Measurements from ENCODE around the gene LTN1. TPM values are rescaled to one million over a fixed set of nuclear protein-coding genes. Genes with fewer than 3 reads are reported as not detected.

The LTN1 gene
- total RNA-seq, 1 experiment from 2014 or later = 23.9 TPM

- peaks cover 4 to 58% (median 37%) of the 10 kb centered on the region in 3 experiments; a peak in 6 of 7 replicates for H3K36me3 Mint-ChIP-seq (ENCODE audit: insufficient read depth in 1 of 3, low read depth in 3 of 3)
- no peaks in the 10 kb centered on the region for H3K27me3 Mint-ChIP-seq (ENCODE audit: low read depth)
- H3K23ac ChIP-seq (ENCODE audit: insufficient read length, low read depth, low read length) = no peak overlapping the region
- H3K4me1 Mint-ChIP-seq = no peaks in the 10 kb centered on the region
- no peaks in the 10 kb centered on the region for H3K23me2 ChIP-seq (ENCODE audit: insufficient read length, low read depth, low read length, poor library complexity, severe bottlenecking)
- no peak overlapping the region for H3K9ac ChIP-seq (ENCODE audit: extremely low read depth, insufficient read length, low read length)
- no peak overlapping the region for H3T11ph ChIP-seq (ENCODE audit: low read length)
- no peak overlapping the region for H4K91ac ChIP-seq (ENCODE audit: insufficient read length, low read depth, low read length)
- no peak overlapping the region for H3K56ac ChIP-seq (ENCODE audit: insufficient read length, low read depth, low read length)
- no peak for DNase-seq
- WGBS (ENCODE audit: extremely low coverage, insufficient read length, low lambda C conversion rate) = no CpG with 5 or more reads among the region's 2 CpGs
- no peak overlapping the region for H3K27ac Mint-ChIP-seq
- H4K5ac ChIP-seq (ENCODE audit: insufficient read length, low read depth, low read length) = no peak overlapping the region
- no peaks in the 10 kb centered on the region for H3K79me2 ChIP-seq (ENCODE audit: insufficient read depth, low read length)
- H2BK20ac ChIP-seq (ENCODE audit: low read depth, low read length, poor library complexity, severe bottlenecking) = no peak overlapping the region
- no peaks in the 10 kb centered on the region for H4K20me1 ChIP-seq (ENCODE audit: control insufficient read depth, insufficient read depth, insufficient read length)
- no peak overlapping the region for H2BK12ac ChIP-seq (ENCODE audit: insufficient read length, low read depth, low read length)
- H2BK120ac ChIP-seq (ENCODE audit: low read depth, low read length, poor library complexity, severe bottlenecking) = no peak overlapping the region
- no peaks in the 10 kb centered on the region for H3K27me3 ChIP-seq (ENCODE audit: insufficient read depth, low read length)
- no peak overlapping the region for H3K4me3 Mint-ChIP-seq
- no peaks in the 10 kb centered on the region; a peak in 1 of 5 replicates for H3K9me3 Mint-ChIP-seq
- H3K14ac ChIP-seq (ENCODE audit: insufficient read depth, low read length) = no peak overlapping the region
- H3K27ac ChIP-seq (ENCODE audit: insufficient read length, low read depth, low read length) = no peak overlapping the region
- H3K79me1 ChIP-seq (ENCODE audit: insufficient read depth, low read depth, low read length, poor library complexity, severe bottlenecking) = no peaks in the 10 kb centered on the region
- no peak overlapping the region for H4K8ac ChIP-seq (replicated peaks; ENCODE audit: insufficient read length, low read depth, low read length)
- H3K9me3 ChIP-seq (ENCODE audit: control insufficient read depth, low read depth, low read length) = no peaks in the 10 kb centered on the region
- no peak overlapping the region for H3K4ac ChIP-seq (ENCODE audit: low read depth, low read length)
- no peak for TF ChIP-seq CTCF (conservative IDR thresholded peaks at IDR 0.05)
- no peak overlapping the region for H3K18ac ChIP-seq (ENCODE audit: insufficient read length, low read depth, low read length)
- no peak overlapping the region for H3K4me2 ChIP-seq (ENCODE audit: insufficient read depth, insufficient read length, low read length)
- no peak overlapping the region for H2AK5ac ChIP-seq (ENCODE audit: insufficient read length, low read length)
- no peak overlapping the region for H2AFZ ChIP-seq (ENCODE audit: low read length)
- H2BK5ac ChIP-seq (ENCODE audit: insufficient read length, low read length) = no peak overlapping the region
- H3K4me1 ChIP-seq (ENCODE audit: insufficient read depth, low read length) = no peaks in the 10 kb centered on the region
- no peak overlapping the region for H2BK15ac ChIP-seq (ENCODE audit: low read depth, low read length)
Observed at GRCh38 chr21:28971171-28971570, 21.5 kb downstream of the LTN1 start.

All from H9 (cell line).